ENCODE data around the gene HOXD3.

The HOXD3 gene

GRCh38 chr2:176169711-176170110 lies 12.6 kb downstream of the HOXD3 start:
- no peak for DNase-seq
- no peak overlapping the region for H3K4me3 ChIP-seq (ENCODE audit: low read depth, low read length)
- H3K9me3 ChIP-seq = no peaks in the 10 kb centered on the region
- H3K36me3 ChIP-seq = peaks cover 5% of the 10 kb centered on the region
- H3K27me3 ChIP-seq = no peaks in the 10 kb centered on the region
- TF ChIP-seq, protein P1, sequence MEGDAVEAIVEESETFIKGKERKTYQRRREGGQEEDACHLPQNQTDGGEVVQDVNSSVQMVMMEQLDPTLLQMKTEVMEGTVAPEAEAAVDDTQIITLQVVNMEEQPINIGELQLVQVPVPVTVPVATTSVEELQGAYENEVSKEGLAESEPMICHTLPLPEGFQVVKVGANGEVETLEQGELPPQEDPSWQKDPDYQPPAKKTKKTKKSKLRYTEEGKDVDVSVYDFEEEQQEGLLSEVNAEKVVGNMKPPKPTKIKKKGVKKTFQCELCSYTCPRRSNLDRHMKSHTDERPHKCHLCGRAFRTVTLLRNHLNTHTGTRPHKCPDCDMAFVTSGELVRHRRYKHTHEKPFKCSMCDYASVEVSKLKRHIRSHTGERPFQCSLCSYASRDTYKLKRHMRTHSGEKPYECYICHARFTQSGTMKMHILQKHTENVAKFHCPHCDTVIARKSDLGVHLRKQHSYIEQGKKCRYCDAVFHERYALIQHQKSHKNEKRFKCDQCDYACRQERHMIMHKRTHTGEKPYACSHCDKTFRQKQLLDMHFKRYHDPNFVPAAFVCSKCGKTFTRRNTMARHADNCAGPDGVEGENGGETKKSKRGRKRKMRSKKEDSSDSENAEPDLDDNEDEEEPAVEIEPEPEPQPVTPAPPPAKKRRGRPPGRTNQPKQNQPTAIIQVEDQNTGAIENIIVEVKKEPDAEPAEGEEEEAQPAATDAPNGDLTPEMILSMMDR (IDR thresholded peaks at IDR 0.05; ENCODE audit: low read depth, low read length) = no peak
- H3K4me1 ChIP-seq = no peaks in the 10 kb centered on the region

- Histone ChIP-seq H3K9me3 (no peaks in the 10 kb centered on the region), H3K4me3 (ENCODE audit: low read depth, low read length) (no peak overlapping the region), H3K27me3 (no peaks in the 10 kb centered on the region), H3K36me3 (peaks cover 5% of the 10 kb centered on the region), H3K4me1 (peaks cover 7% of the 10 kb centered on the region)
- TF ChIP-seq, protein P1 (IDR thresholded peaks at IDR 0.05; ENCODE audit: low read depth, low read length) = no peak
- no peak for DNase-seq
Measured at GRCh38 chr2:176170602-176171305, 13.6 kb downstream of the HOXD3 start.

- H3K9me3 ChIP-seq = no peaks in the 10 kb centered on the region
- TF ChIP-seq, protein P1 (IDR thresholded peaks at IDR 0.05; ENCODE audit: low read depth, low read length) = no peak
- no peak overlapping the region for H3K4me3 ChIP-seq (ENCODE audit: low read depth, low read length)
- H3K4me1 ChIP-seq = peaks cover 11% of the 10 kb centered on the region
- H3K27me3 ChIP-seq = no peaks in the 10 kb centered on the region
- H3K36me3 ChIP-seq = peaks cover 5% of the 10 kb centered on the region
- no peak for DNase-seq
Measured at GRCh38 chr2:176171351-176172006, 14.4 kb downstream of the HOXD3 start.

DNA sequence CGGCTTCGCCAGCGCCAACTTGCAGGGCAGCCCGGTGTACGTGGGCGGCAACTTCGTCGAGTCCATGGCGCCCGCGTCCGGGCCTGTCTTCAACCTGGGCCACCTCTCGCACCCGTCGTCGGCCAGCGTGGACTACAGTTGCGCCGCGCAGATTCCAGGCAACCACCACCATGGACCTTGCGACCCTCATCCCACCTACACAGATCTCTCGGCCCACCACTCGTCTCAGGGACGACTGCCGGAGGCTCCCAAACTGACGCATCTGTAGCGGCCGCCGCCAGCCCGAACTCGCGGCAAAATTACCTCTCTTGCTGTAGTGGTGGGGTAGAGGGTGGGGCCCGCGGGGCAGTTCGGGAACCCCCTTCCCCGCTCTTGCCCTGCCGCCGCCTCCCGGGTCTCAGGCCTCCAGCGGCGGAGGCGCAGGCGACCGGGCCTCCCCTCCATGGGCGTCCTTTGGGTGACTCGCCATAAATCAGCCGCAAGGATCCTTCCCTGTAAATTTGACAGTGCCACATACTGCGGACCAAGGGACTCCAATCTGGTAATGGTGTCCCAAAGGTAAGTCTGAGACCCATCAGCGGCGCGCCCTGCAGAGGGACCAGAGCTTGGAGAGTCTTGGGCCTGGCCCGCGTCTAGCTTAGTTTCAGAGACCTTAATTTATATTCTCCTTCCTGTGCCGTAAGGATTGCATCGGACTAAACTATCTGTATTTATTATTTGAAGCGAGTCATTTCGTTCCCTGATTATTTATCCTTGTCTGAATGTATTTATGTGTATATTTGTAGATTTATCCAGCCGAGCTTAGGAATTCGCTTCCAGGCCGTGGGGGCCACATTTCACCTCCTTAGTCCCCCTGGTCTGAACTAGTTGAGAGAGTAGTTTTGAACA lies 15.1 kb downstream of the HOXD3 start:
- TF ChIP-seq, protein P1 (IDR thresholded peaks at IDR 0.05; ENCODE audit: low read depth, low read length) = no peak

GRCh38 chr2:176172895-176173566 lies 15.9 kb downstream of the HOXD3 start:
- DNase-seq = no peak
- TF ChIP-seq, protein P1 (IDR thresholded peaks at IDR 0.05; ENCODE audit: low read depth, low read length) = no peak
- no peaks in the 10 kb centered on the region for H3K27me3 ChIP-seq
- peaks cover 5% of the 10 kb centered on the region for H3K36me3 ChIP-seq
- H3K4me1 ChIP-seq = peaks cover 11% of the 10 kb centered on the region
- no peak overlapping the region for H3K4me3 ChIP-seq (ENCODE audit: low read depth, low read length)
- no peaks in the 10 kb centered on the region for H3K9me3 ChIP-seq

More for the DNA sequence above, 15.1 kb downstream of the HOXD3 start:
- no peaks in the 10 kb centered on the region for H3K27me3 ChIP-seq
- no peak for DNase-seq
- H3K9me3 ChIP-seq = no peaks in the 10 kb centered on the region
- H3K4me1 ChIP-seq = peaks cover 11% of the 10 kb centered on the region
- no peak overlapping the region for H3K4me3 ChIP-seq (ENCODE audit: low read depth, low read length)
- H3K36me3 ChIP-seq = peaks cover 5% of the 10 kb centered on the region
